GM23248 (cell line): ENCODE measurements around the gene ATG10. TPM values are rescaled to one million over a fixed set of nuclear protein-coding genes. Genes with fewer than 3 reads are reported as not detected.

Experiments
- DNase-seq: peaks from one replicate; pipeline ENCODE4 v3.0.0-alpha.2; 2015
- H2AFZ ChIP-seq: fragments of 200-600 bp; sonication (generic); 2 replicates; pipeline ENCODE4 v1.6.1; 2016; ENCODE audit warnings: antibody characterized with exemption
- H3F3A ChIP-seq: fragments of 200-600 bp; sonication (generic); 2 replicates; pipeline ENCODE4 v1.6.1; 2016; ENCODE audit warnings: mild to moderate bottlenecking, antibody characterized with exemption, mixed run types; ENCODE audit not compliant: insufficient read depth
- H3K27ac ChIP-seq: fragments of 200-600 bp; sonication (generic); 2 replicates; pipeline ENCODE4 v1.5.1; 2016; ENCODE audit warnings: mild to moderate bottlenecking
- H3K27me3 ChIP-seq: fragments of 200-600 bp; sonication (generic); replicated peaks from 2 replicates; pipeline ENCODE4 v1.6.1; 2016; ENCODE audit warnings: mild to moderate bottlenecking; ENCODE audit not compliant: insufficient read depth
- H3K36me3 ChIP-seq: fragments of 200-600 bp; sonication (generic); 2 replicates; pipeline ENCODE4 v1.6.1; 2016; ENCODE audit warnings: low read depth, mild to moderate bottlenecking
- H3K4me1 ChIP-seq: fragments of 200-600 bp; sonication (generic); 2 replicates; pipeline ENCODE4 v1.6.1; 2016; ENCODE audit warnings: mild to moderate bottlenecking; ENCODE audit not compliant: insufficient read depth
- H3K4me2 ChIP-seq: fragments of 200-600 bp; sonication (generic); one replicate; pipeline ENCODE4 v1.6.1; 2016; ENCODE audit warnings: mild to moderate bottlenecking; ENCODE audit not compliant: unreplicated experiment
- H3K4me3 ChIP-seq: fragments of 200-600 bp; sonication (generic); 2 replicates; pipeline ENCODE4 v1.5.1; 2016; ENCODE audit warnings: mild to moderate bottlenecking
- H3K79me2 ChIP-seq: fragments of 200-600 bp; sonication (generic); 2 replicates; pipeline ENCODE4 v1.6.1; 2016; ENCODE audit warnings: mild to moderate bottlenecking; ENCODE audit not compliant: insufficient read depth
- H3K9ac ChIP-seq: fragments of 200-600 bp; sonication (generic); 2 replicates; pipeline ENCODE4 v1.6.1; 2016; ENCODE audit warnings: mild to moderate bottlenecking
- H3K9me2 ChIP-seq: fragments of 200-600 bp; sonication (generic); 2 replicates; pipeline ENCODE4 v1.6.1; 2016; ENCODE audit warnings: mixed run types, mild to moderate bottlenecking, moderate library complexity; ENCODE audit not compliant: insufficient read depth
- H3K9me3 ChIP-seq: fragments of 200-600 bp; sonication (generic); one replicate; pipeline ENCODE4 v1.6.1; 2017; ENCODE audit warnings: low read depth
- H4K20me1 ChIP-seq: fragments of 200-600 bp; sonication (generic); 2 replicates; pipeline ENCODE4 v1.6.0; 2016; ENCODE audit not compliant: insufficient read depth
- EZH2 ChIP-seq: fragments of 200-600 bp; sonication (generic); IDR thresholded peaks from 2 replicates; pipeline ENCODE4 v1.6.1; 2018; ENCODE audit warnings: antibody characterized with exemption, mild to moderate bottlenecking; ENCODE audit not compliant: insufficient read depth, poor library complexity, severe bottlenecking
- EZH2phosphoT487 ChIP-seq: fragments of 200-600 bp; sonication (generic); IDR thresholded peaks from 2 replicates; pipeline ENCODE4 v1.6.1; 2018; ENCODE audit warnings: antibody characterized with exemption, moderate library complexity, mild to moderate bottlenecking, low read depth; ENCODE audit not compliant: insufficient read depth
- WGBS, 2 experiments: methylation state at CpG; one replicate each; pipeline ENCODE4 v1.1.6; 2015 to 2017; ENCODE audit warnings: low lambda C conversion rate in 2 of 2, low coverage in 1 of 2; ENCODE audit errors: missing lambda C conversion rate in 2 of 2; 5-methylcytosine and 5-hydroxymethylcytosine counted together
- in situ Hi-C: fragments of 300-500 bp; cut with MboI; formaldehyde crosslinking; loops from 2 replicates; pipeline ENCODE4 v1.15.0; 2020
- polyA plus RNA-seq: library from polyadenylated mRNA; unstranded; fragments of >200 nt; fragmentation: Nextera tagmentation; extraction: Ambion mirVana; gene quantifications from 2 replicates; pipeline ENCODE4 v1.2.1, GENCODE V29; 2016
- total RNA-seq: library from RNA; depleted of rRNA; stranded (reverse); fragments of >200 nt; shearing (Covaris generic); gene quantifications from 2 replicates; pipeline ENCODE4 v1.2.3, GENCODE V29; 2014

The ATG10 gene
- total and polyA plus RNA-seq, 2 experiments from 2014 or later = 6.5 to 9.0 TPM

- Histone ChIP-seq H3K9ac (no peak overlapping the region), H3K4me1 (no peaks in the 10 kb centered on the region), H3K27me3 (no peaks in the 10 kb centered on the region), H2AFZ (no peak overlapping the region), H3K9me2 (no peaks in the 10 kb centered on the region), H3K36me3 (no peaks in the 10 kb centered on the region), H3K4me2 (no peak overlapping the region), H3F3A (no peaks in the 10 kb centered on the region), H3K27ac (no peak overlapping the region), H4K20me1 (no peaks in the 10 kb centered on the region), H3K4me3 (no peak overlapping the region), H3K79me2 (no peaks in the 10 kb centered on the region), H3K9me3 (no peaks in the 10 kb centered on the region)
- no peak for DNase-seq
- 78 to 85% methylated on average over 4 of the region's 4 CpGs for WGBS, 2 experiments
- TF ChIP-seq EZH2phosphoT487 (no peak), EZH2 (no peak)
- in situ Hi-C loops = no loop called here
Measured at GRCh38 chr5:81963544-81963943, 8.3 kb upstream of the ATG10 start.

- no peak overlapping the region for H3K4me2 ChIP-seq
- 37 to 46% methylated on average over 1 of the region's 1 CpG for WGBS, 2 experiments
- H3K36me3 ChIP-seq = no peaks in the 10 kb centered on the region
- in situ Hi-C loops = no loop called here
- H2AFZ ChIP-seq = no peak overlapping the region
- no peaks in the 10 kb centered on the region for H3F3A ChIP-seq
- no peaks in the 10 kb centered on the region for H3K4me1 ChIP-seq
- no peak overlapping the region for H3K27ac ChIP-seq
- no peaks in the 10 kb centered on the region for H3K27me3 ChIP-seq
- H4K20me1 ChIP-seq = no peaks in the 10 kb centered on the region
- H3K79me2 ChIP-seq = no peaks in the 10 kb centered on the region
- H3K9ac ChIP-seq = no peak overlapping the region
- H3K9me2 ChIP-seq = no peaks in the 10 kb centered on the region
- DNase-seq = peak; percentile 15
- no peak overlapping the region for H3K4me3 ChIP-seq
- no peaks in the 10 kb centered on the region for H3K9me3 ChIP-seq
- TF ChIP-seq EZH2 (no peak), EZH2phosphoT487 (no peak)
Measured at GRCh38 chr5:81965524-81965923, 6.3 kb upstream of the ATG10 start.

- in situ Hi-C loops = no loop called here
Measured at GRCh38 chr5:81969226-81969625, 2.6 kb upstream of the ATG10 start.

GRCh38 chr5:81969912-81970311, 1.9 kb upstream of the ATG10 start:
- Histone ChIP-seq H3K9me3 (no peaks in the 10 kb centered on the region), H4K20me1 (no peaks in the 10 kb centered on the region), H2AFZ (peak overlapping the region; percentile 99; the same call in 1 of the 2 replicates), H3F3A (0 out of 2 replicates have a peak, but pooled peaks cover 5% of the 10 kb centered on the region), H3K27ac (no peak overlapping the region), H3K4me1 (0 out of 2 replicates have a peak, but pooled peaks cover 3% of the 10 kb centered on the region), H3K9me2 (no peaks in the 10 kb centered on the region), H3K27me3 (no peaks in the 10 kb centered on the region), H3K4me2 (no peak overlapping the region), H3K79me2 (no peaks in the 10 kb centered on the region), H3K36me3 (no peaks in the 10 kb centered on the region), H3K4me3 (no peak overlapping the region), H3K9ac (no peak overlapping the region)
- DNase-seq = no peak
- TF ChIP-seq EZH2phosphoT487 (no peak), EZH2 (no peak)
- in situ Hi-C loops = no loop called here
- 90 to 99% methylated on average over 2 of the region's 2 CpGs for WGBS, 2 experiments

More at GRCh38 chr5:81969226-81969625, 2.6 kb upstream of the ATG10 start:
- Histone ChIP-seq H3K9me3 (no peaks in the 10 kb centered on the region), H3K4me1 (0 out of 2 replicates have a peak, but pooled peaks cover 3% of the 10 kb centered on the region), H3K27me3 (no peaks in the 10 kb centered on the region), H3K27ac (no peak overlapping the region), H3K36me3 (no peaks in the 10 kb centered on the region), H3K4me3 (no peak overlapping the region), H3K9ac (no peak overlapping the region), H3K9me2 (no peaks in the 10 kb centered on the region), H3F3A (0 out of 2 replicates have a peak, but pooled peaks cover 5% of the 10 kb centered on the region), H3K4me2 (no peak overlapping the region), H4K20me1 (no peaks in the 10 kb centered on the region), H2AFZ (no peak overlapping the region), H3K79me2 (no peaks in the 10 kb centered on the region)
- 83 to 98% methylated on average over 2 to 3 of the region's 3 CpGs for WGBS, 2 experiments
- no peak for DNase-seq
- TF ChIP-seq EZH2 = no peak
